Measurements from ENCODE around the gene SLC44A5.

Gene SLC44A5

DNA sequence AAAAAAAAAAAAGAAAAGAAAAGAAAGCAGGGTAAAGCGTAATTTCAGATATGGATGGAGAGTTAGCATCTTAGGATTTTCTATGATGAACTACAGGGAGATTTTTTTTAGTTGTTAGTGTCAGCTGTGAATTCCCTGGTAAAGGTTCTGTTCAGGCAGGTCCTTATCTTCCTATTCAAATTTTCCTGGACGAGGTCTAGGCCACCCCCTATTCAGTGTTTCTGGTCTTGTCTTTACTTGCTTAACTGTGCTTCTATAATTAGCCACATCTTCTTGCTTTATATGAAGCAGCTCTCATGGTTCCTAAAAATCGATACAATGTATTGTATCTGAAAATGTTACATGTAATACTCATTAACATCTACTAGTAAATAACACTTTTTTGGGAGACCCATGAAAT, 318.9 kb downstream of the SLC44A5 start:
- no peak for TF ChIP-seq EZH2phosphoT487 (IDR thresholded peaks at IDR 0.05; ENCODE audit: low read depth)
- TF ChIP-seq, protein P1, sequence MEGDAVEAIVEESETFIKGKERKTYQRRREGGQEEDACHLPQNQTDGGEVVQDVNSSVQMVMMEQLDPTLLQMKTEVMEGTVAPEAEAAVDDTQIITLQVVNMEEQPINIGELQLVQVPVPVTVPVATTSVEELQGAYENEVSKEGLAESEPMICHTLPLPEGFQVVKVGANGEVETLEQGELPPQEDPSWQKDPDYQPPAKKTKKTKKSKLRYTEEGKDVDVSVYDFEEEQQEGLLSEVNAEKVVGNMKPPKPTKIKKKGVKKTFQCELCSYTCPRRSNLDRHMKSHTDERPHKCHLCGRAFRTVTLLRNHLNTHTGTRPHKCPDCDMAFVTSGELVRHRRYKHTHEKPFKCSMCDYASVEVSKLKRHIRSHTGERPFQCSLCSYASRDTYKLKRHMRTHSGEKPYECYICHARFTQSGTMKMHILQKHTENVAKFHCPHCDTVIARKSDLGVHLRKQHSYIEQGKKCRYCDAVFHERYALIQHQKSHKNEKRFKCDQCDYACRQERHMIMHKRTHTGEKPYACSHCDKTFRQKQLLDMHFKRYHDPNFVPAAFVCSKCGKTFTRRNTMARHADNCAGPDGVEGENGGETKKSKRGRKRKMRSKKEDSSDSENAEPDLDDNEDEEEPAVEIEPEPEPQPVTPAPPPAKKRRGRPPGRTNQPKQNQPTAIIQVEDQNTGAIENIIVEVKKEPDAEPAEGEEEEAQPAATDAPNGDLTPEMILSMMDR (IDR thresholded peaks at IDR 0.05; ENCODE audit: low read depth, low read length), result no peak
- no peak overlapping the region for H2AFZ ChIP-seq (ENCODE audit: low read depth, low read length)
- H3K27me3 ChIP-seq (ENCODE audit: low read depth, low read length), result no peaks in the 10 kb centered on the region
- no peak overlapping the region for H3K27ac ChIP-seq (ENCODE audit: low read length)
- H3K9ac ChIP-seq (ENCODE audit: low read length), result no peak overlapping the region
- H3K79me2 ChIP-seq (ENCODE audit: low read length), result no peaks in the 10 kb centered on the region
- H3K4me2 ChIP-seq (ENCODE audit: low read length), result no peak overlapping the region
- H4K20me1 ChIP-seq (ENCODE audit: insufficient read depth, low read length), result no peaks in the 10 kb centered on the region
- no peaks in the 10 kb centered on the region for H3K4me1 ChIP-seq (ENCODE audit: low read length)
- H3K9me3 ChIP-seq (ENCODE audit: insufficient read depth, low read length), result no peaks in the 10 kb centered on the region
- no peak overlapping the region for H3K4me3 ChIP-seq (ENCODE audit: low read length)
- no peaks in the 10 kb centered on the region for H3K36me3 ChIP-seq (replicated peaks; ENCODE audit: low read depth, low read length)

GRCh38 chr1:75276385-75276784, 334.5 kb downstream of the SLC44A5 start:
- Histone ChIP-seq H3K4me1 (ENCODE audit: low read length) (no peaks in the 10 kb centered on the region), H3K79me2 (ENCODE audit: low read length) (no peaks in the 10 kb centered on the region), H3K27ac (ENCODE audit: low read length) (no peak overlapping the region), H2AFZ (ENCODE audit: low read depth, low read length) (no peak overlapping the region), H4K20me1 (ENCODE audit: insufficient read depth, low read length) (no peaks in the 10 kb centered on the region), H3K9me3 (ENCODE audit: insufficient read depth, low read length) (no peaks in the 10 kb centered on the region), H3K9ac (ENCODE audit: low read length) (no peak overlapping the region), H3K27me3 (ENCODE audit: low read depth, low read length) (no peaks in the 10 kb centered on the region), H3K36me3 (replicated peaks; ENCODE audit: low read depth, low read length) (no peaks in the 10 kb centered on the region), H3K4me2 (ENCODE audit: low read length) (no peak overlapping the region), H3K4me3 (ENCODE audit: low read length) (no peak overlapping the region)
- TF ChIP-seq, protein P1 (IDR thresholded peaks at IDR 0.05; ENCODE audit: low read depth, low read length), result no peak
- TF ChIP-seq EZH2phosphoT487 (IDR thresholded peaks at IDR 0.05; ENCODE audit: low read depth), result no peak

GRCh38 chr1:75275631-75276030, 335.3 kb downstream of the SLC44A5 start:
- Histone ChIP-seq H3K27ac (ENCODE audit: low read length) (no peak overlapping the region), H3K27me3 (ENCODE audit: low read depth, low read length) (no peaks in the 10 kb centered on the region), H2AFZ (ENCODE audit: low read depth, low read length) (no peak overlapping the region), H4K20me1 (ENCODE audit: insufficient read depth, low read length) (no peaks in the 10 kb centered on the region), H3K79me2 (ENCODE audit: low read length) (no peaks in the 10 kb centered on the region), H3K4me2 (ENCODE audit: low read length) (no peak overlapping the region), H3K36me3 (replicated peaks; ENCODE audit: low read depth, low read length) (no peaks in the 10 kb centered on the region), H3K9me3 (ENCODE audit: insufficient read depth, low read length) (no peaks in the 10 kb centered on the region), H3K9ac (ENCODE audit: low read length) (no peak overlapping the region), H3K4me3 (ENCODE audit: low read length) (no peak overlapping the region), H3K4me1 (ENCODE audit: low read length) (no peaks in the 10 kb centered on the region)
- TF ChIP-seq EZH2phosphoT487 (IDR thresholded peaks at IDR 0.05; ENCODE audit: low read depth), result no peak
- TF ChIP-seq, protein P1 (IDR thresholded peaks at IDR 0.05; ENCODE audit: low read depth, low read length), result no peak

GRCh38 chr1:75274920-75275506, 335.9 kb downstream of the SLC44A5 start:
- Histone ChIP-seq H3K9ac (ENCODE audit: low read length) (no peak overlapping the region), H3K27ac (ENCODE audit: low read length) (no peak overlapping the region), H4K20me1 (ENCODE audit: insufficient read depth, low read length) (no peaks in the 10 kb centered on the region), H3K4me1 (ENCODE audit: low read length) (no peaks in the 10 kb centered on the region), H3K4me2 (ENCODE audit: low read length) (no peak overlapping the region), H3K4me3 (ENCODE audit: low read length) (no peak overlapping the region), H3K79me2 (ENCODE audit: low read length) (no peaks in the 10 kb centered on the region), H3K9me3 (ENCODE audit: insufficient read depth, low read length) (no peaks in the 10 kb centered on the region), H3K27me3 (ENCODE audit: low read depth, low read length) (no peaks in the 10 kb centered on the region), H3K36me3 (replicated peaks; ENCODE audit: low read depth, low read length) (no peaks in the 10 kb centered on the region), H2AFZ (ENCODE audit: low read depth, low read length) (no peak overlapping the region)
- TF ChIP-seq, protein P1 (IDR thresholded peaks at IDR 0.05; ENCODE audit: low read depth, low read length), result no peak
- no peak for TF ChIP-seq EZH2phosphoT487 (IDR thresholded peaks at IDR 0.05; ENCODE audit: low read depth)
